Renal cortical epithelial cell (primary cell): ENCODE data around the gene GPAM. TPM values are rescaled to one million over a fixed set of nuclear protein-coding genes. Genes with fewer than 3 reads are reported as not detected.
"Not testable (repeated sequence)": the region's sequence is repeated elsewhere in the genome, so short reads cannot be mapped to it uniquely, and the experiment has no call there.

ENCODE experiments used
- DNase-seq: peaks from one replicate; pipeline ENCODE4 v3.0.0-alpha.2; 2011; ENCODE audit warnings: low read depth
- total RNA-seq: library from RNA; depleted of rRNA; stranded (reverse); fragments of >200 nt; gene quantifications from 2 replicates; pipeline ENCODE4 v1.2.3, GENCODE V29; 2014

GPAM gene
- total RNA-seq, 1 donor from 2014 or later = 14.9 TPM

- no peak for DNase-seq
These were observed 46.9 kb downstream of the GPAM start for GRCh38 chr10:112136486-112137153.

- no peak for DNase-seq
These were observed 48.0 kb downstream of the GPAM start for GRCh38 chr10:112135604-112136003.

DNA sequence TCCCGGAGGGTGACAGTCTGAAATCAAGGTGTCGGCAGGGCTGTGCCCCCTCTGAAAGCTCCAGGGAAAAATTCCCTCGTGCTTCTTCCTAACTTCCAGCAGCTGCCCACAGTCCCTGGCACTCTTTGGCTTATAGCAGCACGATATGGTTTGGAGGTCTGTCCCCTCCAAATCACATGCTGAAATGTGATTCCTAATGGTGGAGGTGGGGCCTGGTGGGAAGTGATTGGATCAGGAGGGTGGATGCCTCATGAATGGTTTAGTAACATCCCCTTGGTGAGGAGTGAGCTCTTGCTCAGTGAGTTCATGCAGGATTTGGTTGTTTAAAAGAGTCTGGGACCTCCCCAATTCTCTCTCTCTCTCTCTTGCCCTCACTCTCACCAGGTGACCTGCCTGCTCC, 51.1 kb downstream of the GPAM start:
- DNase-seq = no peak

DNA sequence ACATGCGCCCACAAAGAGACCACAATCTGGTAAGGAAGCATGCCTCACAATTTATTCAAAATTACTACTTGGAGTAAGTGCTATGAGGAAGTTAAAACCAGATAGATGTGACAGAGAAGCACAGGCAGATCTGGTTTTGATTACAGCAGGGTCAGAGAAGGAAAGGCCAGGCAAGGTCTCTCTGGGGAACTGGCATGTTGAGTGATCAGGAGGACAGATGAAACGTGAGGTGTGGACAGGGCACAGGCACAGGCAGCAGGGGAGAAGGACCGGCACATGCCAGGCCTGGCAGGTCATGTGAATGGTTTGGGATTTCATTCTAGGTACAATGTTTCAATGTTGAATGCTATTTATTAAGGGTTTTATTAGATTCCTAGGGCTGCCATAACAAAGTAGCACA, 51.6 kb downstream of the GPAM start:
- DNase-seq = no peak

DNA sequence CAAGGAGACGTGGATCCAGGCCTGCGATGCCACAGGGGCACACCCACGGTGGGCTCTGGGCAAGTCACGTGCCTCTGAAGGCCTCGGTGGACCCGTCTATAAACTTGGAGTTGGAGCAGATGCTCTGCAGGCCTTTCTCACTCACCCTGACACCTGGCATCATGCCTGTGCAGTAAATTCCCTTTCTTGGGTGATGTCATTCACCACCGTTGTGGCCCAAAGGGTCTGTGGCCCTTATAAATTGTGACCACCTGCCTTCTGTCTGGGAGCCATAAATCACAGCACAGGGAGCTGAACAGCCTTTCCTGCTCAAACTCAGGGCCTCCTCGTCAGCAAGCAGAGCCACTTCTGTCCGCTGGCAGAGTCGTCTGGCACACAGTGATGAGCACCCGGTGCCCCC, 52.2 kb downstream of the GPAM start:
- DNase-seq = no peak

- no peak for DNase-seq
These were observed 56.7 kb downstream of the GPAM start for GRCh38 chr10:112126901-112127300.

- DNase-seq = no peak
These were observed 57.4 kb downstream of the GPAM start for GRCh38 chr10:112126172-112126571.

- no peak for DNase-seq
These were observed 58.7 kb downstream of the GPAM start for GRCh38 chr10:112124866-112125265.

DNA sequence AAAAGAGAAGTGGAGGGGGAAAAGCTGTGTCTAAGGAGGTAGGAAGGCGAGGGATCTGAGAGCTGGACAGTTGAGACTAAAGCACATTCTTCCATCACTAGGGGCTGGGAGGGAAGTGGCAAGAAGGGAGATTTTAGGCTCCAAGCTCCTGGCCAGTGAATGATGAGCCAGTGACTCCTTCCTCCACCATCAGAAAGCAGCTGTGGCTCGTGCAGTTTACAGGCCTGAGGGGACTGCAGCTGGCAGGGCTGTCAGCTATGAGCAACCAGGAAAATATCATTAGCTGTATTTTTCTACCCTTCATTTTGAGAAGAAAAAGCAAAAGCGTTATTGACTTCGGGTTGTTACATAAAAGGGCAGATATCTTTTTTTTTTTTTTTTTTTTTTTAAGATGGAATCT, 60.7 kb downstream of the GPAM start:
- no peak for DNase-seq

DNA sequence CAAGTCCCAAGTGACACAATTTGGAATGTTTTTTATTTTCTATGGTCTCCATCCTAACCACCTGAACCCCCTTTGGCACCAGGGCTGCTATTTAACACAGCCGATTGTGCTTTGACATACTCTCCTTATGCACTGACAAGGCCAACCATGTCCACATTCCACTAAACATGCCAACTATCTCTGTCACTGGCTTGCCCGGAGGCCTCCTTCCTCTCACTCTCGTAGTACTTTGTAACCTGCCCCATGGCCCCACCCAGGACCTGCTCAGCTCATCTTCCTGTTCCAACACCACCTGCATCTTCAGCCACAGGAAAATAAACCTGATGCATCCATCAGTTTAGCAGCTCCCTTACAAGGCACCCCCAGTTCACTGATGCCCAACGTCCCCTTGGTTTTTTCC, 63.1 kb downstream of the GPAM start:
- no peak for DNase-seq

- DNase-seq = peak; percentile 7
These were observed 67.7 kb downstream of the GPAM start for GRCh38 chr10:112115781-112116385.

DNA sequence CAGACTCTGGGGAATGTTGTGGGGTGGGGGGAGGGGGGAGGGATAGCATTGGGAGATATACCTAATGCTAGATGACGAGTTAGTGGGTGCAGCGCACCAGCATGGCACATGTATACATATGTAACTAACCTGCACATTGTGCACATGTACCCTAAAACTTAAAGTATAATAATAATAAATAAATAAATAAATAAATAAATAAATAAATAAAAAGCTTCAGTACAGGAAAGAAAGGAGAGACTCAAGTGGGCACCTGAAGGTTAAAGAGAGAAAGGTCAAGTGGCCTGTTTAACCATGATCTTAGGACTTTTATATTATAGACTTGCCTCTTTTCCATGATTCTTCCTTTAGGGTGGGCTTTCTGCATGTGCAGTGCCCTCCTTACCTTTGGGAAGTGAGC, 73.8 kb downstream of the GPAM start:
- DNase-seq = not testable (repeated sequence)

Other genes starting within 250 kb of the GPAM start
- not detected in 2 replicates for gene TECTB, start 99.6 kb upstream of the GPAM start, total RNA-seq
- 5.8 and 11.8 TPM in 2 replicates for gene ACSL5, start 190.4 kb upstream of the GPAM start, total RNA-seq